Tibial nerve (tissue), 3 donors: Measurements from ENCODE around the gene CCL16.

Experiments
- POLR2A ChIP-seq, 2 donors: fragments of 450-650 bp; IDR thresholded peaks; one replicate each; pipeline ENCODE4 v1.6.1; 2017; ENCODE audit warnings: antibody characterized with exemption in 2 of 2, mild to moderate bottlenecking in 2 of 2, moderate library complexity in 2 of 2
- TF ChIP-seq, protein P1 (sequence below), 5 experiments: fragments of 200-600 bp in 3 of 5; fragments of 450-650 bp in 2 of 5; sonication (generic) in 3 of 5; IDR thresholded peaks; one replicate each; pipeline ENCODE4 v1.5.1; 2016 to 2019; ENCODE audit warnings: antibody characterized with exemption in 5 of 5, mild to moderate bottlenecking in 3 of 5, moderate library complexity in 2 of 5

GRCh38 chr17:35943537-35943936, 37.8 kb downstream of the CCL16 start, which contains the start of gene LYZL6:
- TF ChIP-seq, protein P1, sequence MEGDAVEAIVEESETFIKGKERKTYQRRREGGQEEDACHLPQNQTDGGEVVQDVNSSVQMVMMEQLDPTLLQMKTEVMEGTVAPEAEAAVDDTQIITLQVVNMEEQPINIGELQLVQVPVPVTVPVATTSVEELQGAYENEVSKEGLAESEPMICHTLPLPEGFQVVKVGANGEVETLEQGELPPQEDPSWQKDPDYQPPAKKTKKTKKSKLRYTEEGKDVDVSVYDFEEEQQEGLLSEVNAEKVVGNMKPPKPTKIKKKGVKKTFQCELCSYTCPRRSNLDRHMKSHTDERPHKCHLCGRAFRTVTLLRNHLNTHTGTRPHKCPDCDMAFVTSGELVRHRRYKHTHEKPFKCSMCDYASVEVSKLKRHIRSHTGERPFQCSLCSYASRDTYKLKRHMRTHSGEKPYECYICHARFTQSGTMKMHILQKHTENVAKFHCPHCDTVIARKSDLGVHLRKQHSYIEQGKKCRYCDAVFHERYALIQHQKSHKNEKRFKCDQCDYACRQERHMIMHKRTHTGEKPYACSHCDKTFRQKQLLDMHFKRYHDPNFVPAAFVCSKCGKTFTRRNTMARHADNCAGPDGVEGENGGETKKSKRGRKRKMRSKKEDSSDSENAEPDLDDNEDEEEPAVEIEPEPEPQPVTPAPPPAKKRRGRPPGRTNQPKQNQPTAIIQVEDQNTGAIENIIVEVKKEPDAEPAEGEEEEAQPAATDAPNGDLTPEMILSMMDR (IDR thresholded peaks at IDR 0.05) = no peak
- TF ChIP-seq POLR2A (IDR thresholded peaks at IDR 0.05) = no peak
